CD4-positive, CD25-positive, alpha-beta regulatory T cell (primary cell): ENCODE measurements around the gene SRGAP1. TPM values are rescaled to one million over a fixed set of nuclear protein-coding genes. Genes with fewer than 3 reads are reported as not detected.

Source experiments
- ATAC-seq, 2 donors: fragments of 150-1000 bp; cut with Tn5 transposase; one replicate each; pipeline ENCODE4 v1.10.0; 2021; ENCODE audit warnings: low read depth in 2 of 2, moderate number of reproducible peaks in 2 of 2, moderate library complexity in 1 of 2
- DNase-seq, 3 donors: peaks; one replicate each; pipeline versions ENCODE4 v3.0.0 to v3.0.0-alpha.2; 2012 to 2022; ENCODE audit warnings: mixed read lengths in 1 of 3
- H3K27ac ChIP-seq: one replicate; pipeline ENCODE4 v1.7.0; 2013; ENCODE audit warnings: mild to moderate bottlenecking, low read length; ENCODE audit not compliant: insufficient read depth, poor library complexity, severe bottlenecking
- H3K27me3 ChIP-seq: one replicate; pipeline ENCODE4 v1.7.0; 2013; ENCODE audit warnings: low read length; ENCODE audit not compliant: control insufficient read depth, insufficient read depth
- H3K36me3 ChIP-seq: one replicate; pipeline ENCODE4 v1.7.0; 2013; ENCODE audit warnings: mild to moderate bottlenecking, low read length, moderate library complexity; ENCODE audit not compliant: control insufficient read depth, insufficient read depth
- H3K4me1 ChIP-seq: 2 replicates; pipeline ENCODE4 v1.7.0; 2013; ENCODE audit warnings: mild to moderate bottlenecking, low read length; ENCODE audit not compliant: insufficient read depth, control insufficient read depth, poor library complexity, severe bottlenecking
- H3K4me3 ChIP-seq: one replicate; pipeline ENCODE4 v1.7.0; 2013; ENCODE audit warnings: low read depth, mild to moderate bottlenecking, low read length, moderate library complexity
- H3K9me3 ChIP-seq, 2 experiments: 1 replicate in 1 of 2; 2 replicates in 1 of 2; pipeline ENCODE4 v1.7.0; 2013; ENCODE audit warnings: low read length in 2 of 2, mild to moderate bottlenecking in 1 of 2, moderate library complexity in 1 of 2; ENCODE audit not compliant: control insufficient read depth in 2 of 2
- H3K27ac Mint-ChIP-seq, 3 donors: one replicate each; pipeline ENCODE4 v1.8.0; 2020 to 2022; ENCODE audit warnings: mild to moderate bottlenecking in 3 of 3, mixed read lengths in 3 of 3, moderate library complexity in 2 of 3
- H3K27me3 Mint-ChIP-seq: one replicate; pipeline ENCODE4 v1.8.0; 2022; ENCODE audit warnings: mild to moderate bottlenecking, mixed read lengths
- H3K36me3 Mint-ChIP-seq: one replicate; pipeline ENCODE4 v1.8.0; 2020; ENCODE audit warnings: mixed read lengths
- H3K4me1 Mint-ChIP-seq, 4 donors: one replicate each; pipeline ENCODE4 v1.8.0; 2020 to 2022; ENCODE audit warnings: mixed read lengths in 4 of 4, mild to moderate bottlenecking in 1 of 4
- H3K4me3 Mint-ChIP-seq, 4 donors: one replicate each; pipeline ENCODE4 v1.8.0; 2020 to 2022; ENCODE audit warnings: mild to moderate bottlenecking in 4 of 4, mixed read lengths in 4 of 4, moderate library complexity in 3 of 4
- H3K9me3 Mint-ChIP-seq, 7 donors: one replicate each; pipeline ENCODE4 v1.8.0; 2020 to 2022; ENCODE audit warnings: mixed read lengths in 7 of 7, mild to moderate bottlenecking in 3 of 7, moderate library complexity in 2 of 7
- polyA plus RNA-seq, 4 donors: library from polyadenylated mRNA; unstranded; fragments of 300-500 nt; fragmentation: Illumina TruSeq; gene quantifications; one replicate each; pipeline ENCODE4 v1.2.3, GENCODE V29; 2021
- total RNA-seq: library from RNA; stranded (reverse); gene quantifications from one replicate; pipeline ENCODE4 v1.2.3, GENCODE V29; 2022

Gene SRGAP1
- total and polyA plus RNA-seq, 5 donors from 2014 or later, result 0.01 to 0.07 (median 0.02) TPM; not detected in 1

- DNase-seq (no peak), ATAC-seq (no peak)
- H3K36me3 ChIP-seq, result no peaks in the 10 kb centered on the region
- no peak overlapping the region for H3K27ac ChIP-seq
- peaks cover 0 to 20% (median 2%) of the 10 kb centered on the region in 7 donors for H3K9me3 Mint-ChIP-seq
- H3K4me1 Mint-ChIP-seq, result peaks cover 0 to 9% (median 0%) of the 10 kb centered on the region in 4 donors
- peaks cover 6% of the 10 kb centered on the region for H3K27me3 ChIP-seq
- no peaks in the 10 kb centered on the region for H3K4me1 ChIP-seq
- H3K4me3 ChIP-seq, result no peak overlapping the region
- peaks cover 18% of the 10 kb centered on the region for H3K27me3 Mint-ChIP-seq
- H3K27ac Mint-ChIP-seq, result no peak overlapping the region
- peaks cover 0 to 2% of the 10 kb centered on the region in 2 experiments for H3K9me3 ChIP-seq
- H3K4me3 Mint-ChIP-seq, result no peak overlapping the region
- no peaks in the 10 kb centered on the region for H3K36me3 Mint-ChIP-seq
These were observed 22.1 kb upstream of the SRGAP1 start for GRCh38 chr12:63822352-63822751.

- no peak for DNase-seq
- H3K27ac Mint-ChIP-seq, result no peak overlapping the region
- H3K36me3 Mint-ChIP-seq, result no peaks in the 10 kb centered on the region
- H3K27me3 ChIP-seq, result peaks cover 6% of the 10 kb centered on the region
- no peak overlapping the region for H3K27ac ChIP-seq
- no peak for ATAC-seq
- no peak overlapping the region for H3K4me3 Mint-ChIP-seq
- H3K9me3 ChIP-seq, result peaks cover 0 to 2% of the 10 kb centered on the region in 2 experiments
- H3K4me3 ChIP-seq, result no peak overlapping the region
- H3K27me3 Mint-ChIP-seq, result peaks cover 18% of the 10 kb centered on the region
- H3K4me1 Mint-ChIP-seq, result peaks cover 0 to 9% (median 0%) of the 10 kb centered on the region in 4 donors
- H3K36me3 ChIP-seq, result no peaks in the 10 kb centered on the region
- H3K9me3 Mint-ChIP-seq, result peaks cover 0 to 20% (median 2%) of the 10 kb centered on the region in 7 donors
- H3K4me1 ChIP-seq, result no peaks in the 10 kb centered on the region
These were observed 21.5 kb upstream of the SRGAP1 start for GRCh38 chr12:63823040-63823439.

- Mint-ChIP-seq H3K9me3 (peaks cover 0 to 3% (median 0%) of the 10 kb centered on the region in 7 donors), H3K27ac (no peak overlapping the region), H3K4me1 (peaks cover 0 to 7% (median 0%) of the 10 kb centered on the region in 4 donors), H3K36me3 (no peaks in the 10 kb centered on the region), H3K27me3 (peaks cover 34% of the 10 kb centered on the region), H3K4me3 (no peak overlapping the region)
- Histone ChIP-seq H3K36me3 (no peaks in the 10 kb centered on the region), H3K4me1 (no peaks in the 10 kb centered on the region), H3K4me3 (no peak overlapping the region), H3K9me3 (no peaks in the 10 kb centered on the region), H3K27ac (no peak overlapping the region), H3K27me3 (peaks cover 6% of the 10 kb centered on the region)
- DNase-seq, result peak in 1 of 3 donors; percentile 43
- ATAC-seq, result no peak
These were observed 18.4 kb upstream of the SRGAP1 start for GRCh38 chr12:63826006-63826585.

GRCh38 chr12:63828867-63829266 is 15.6 kb upstream of the SRGAP1 start:
- no peaks in the 10 kb centered on the region for H3K36me3 ChIP-seq
- Mint-ChIP-seq H3K4me3 (no peak overlapping the region), H3K27me3 (peaks cover 27% of the 10 kb centered on the region), H3K9me3 (peaks cover 0 to 3% (median 0%) of the 10 kb centered on the region in 7 donors), H3K4me1 (no peaks in the 10 kb centered on the region), H3K36me3 (no peaks in the 10 kb centered on the region), H3K27ac (peak overlapping the region in 1 of 3 donors; percentile 40)
- no peak for DNase-seq
- H3K4me1 ChIP-seq, result no peaks in the 10 kb centered on the region
- no peak overlapping the region for H3K4me3 ChIP-seq
- H3K27ac ChIP-seq, result no peak overlapping the region
- no peak for ATAC-seq
- H3K27me3 ChIP-seq, result no peaks in the 10 kb centered on the region
- no peaks in the 10 kb centered on the region for H3K9me3 ChIP-seq

GRCh38 chr12:63836046-63836445 is 8.5 kb upstream of the SRGAP1 start:
- Mint-ChIP-seq H3K9me3 (no peaks in the 10 kb centered on the region), H3K4me3 (no peak overlapping the region), H3K4me1 (no peaks in the 10 kb centered on the region), H3K27ac (no peak overlapping the region), H3K27me3 (peaks cover 17% of the 10 kb centered on the region), H3K36me3 (no peaks in the 10 kb centered on the region)
- H3K4me3 ChIP-seq, result no peak overlapping the region
- no peaks in the 10 kb centered on the region for H3K9me3 ChIP-seq
- no peaks in the 10 kb centered on the region for H3K4me1 ChIP-seq
- H3K27ac ChIP-seq, result no peak overlapping the region
- no peaks in the 10 kb centered on the region for H3K36me3 ChIP-seq
- no peak for DNase-seq
- peaks cover 1% of the 10 kb centered on the region for H3K27me3 ChIP-seq
- ATAC-seq, result no peak

GRCh38 chr12:63836936-63837335 is 7.6 kb upstream of the SRGAP1 start:
- H3K9me3 ChIP-seq, result no peaks in the 10 kb centered on the region
- H3K36me3 Mint-ChIP-seq, result no peaks in the 10 kb centered on the region
- no peak overlapping the region for H3K27ac ChIP-seq
- H3K9me3 Mint-ChIP-seq, result no peaks in the 10 kb centered on the region
- H3K4me3 ChIP-seq, result no peak overlapping the region
- H3K27me3 Mint-ChIP-seq, result peaks cover 26% of the 10 kb centered on the region
- no peaks in the 10 kb centered on the region for H3K4me1 ChIP-seq
- H3K36me3 ChIP-seq, result no peaks in the 10 kb centered on the region
- H3K4me3 Mint-ChIP-seq, result no peak overlapping the region
- H3K27ac Mint-ChIP-seq, result no peak overlapping the region
- ATAC-seq (no peak), DNase-seq (no peak)
- H3K27me3 ChIP-seq, result peaks cover 1% of the 10 kb centered on the region
- no peaks in the 10 kb centered on the region for H3K4me1 Mint-ChIP-seq

GRCh38 chr12:63838411-63838810 is 6.1 kb upstream of the SRGAP1 start:
- peaks cover 0 to 4% (median 1%) of the 10 kb centered on the region in 4 donors for H3K4me1 Mint-ChIP-seq
- no peaks in the 10 kb centered on the region for H3K36me3 Mint-ChIP-seq
- no peaks in the 10 kb centered on the region for H3K9me3 Mint-ChIP-seq
- Histone ChIP-seq H3K36me3 (no peaks in the 10 kb centered on the region), H3K9me3 (no peaks in the 10 kb centered on the region), H3K27ac (no peak overlapping the region), H3K4me3 (no peak overlapping the region), H3K27me3 (peaks cover 4% of the 10 kb centered on the region), H3K4me1 (peaks cover 4% of the 10 kb centered on the region)
- DNase-seq (no peak), ATAC-seq (no peak)
- no peak overlapping the region for H3K27ac Mint-ChIP-seq
- no peak overlapping the region for H3K4me3 Mint-ChIP-seq
- peaks cover 30% of the 10 kb centered on the region for H3K27me3 Mint-ChIP-seq

- H3K4me1 Mint-ChIP-seq, result peaks cover 0 to 10% (median 3%) of the 10 kb centered on the region in 4 donors
- Histone ChIP-seq H3K27me3 (peaks cover 14% of the 10 kb centered on the region), H3K4me3 (no peak overlapping the region), H3K36me3 (no peaks in the 10 kb centered on the region), H3K9me3 (no peaks in the 10 kb centered on the region), H3K4me1 (peaks cover 19% of the 10 kb centered on the region), H3K27ac (no peak overlapping the region)
- peaks cover 46% of the 10 kb centered on the region for H3K27me3 Mint-ChIP-seq
- no peak for ATAC-seq
- no peaks in the 10 kb centered on the region for H3K36me3 Mint-ChIP-seq
- no peaks in the 10 kb centered on the region for H3K9me3 Mint-ChIP-seq
- no peak overlapping the region for H3K27ac Mint-ChIP-seq
- no peak overlapping the region for H3K4me3 Mint-ChIP-seq
- no peak for DNase-seq
These were observed 3.5 kb upstream of the SRGAP1 start for GRCh38 chr12:63841011-63841410.
